ENCODE data around the gene COQ10B.

The COQ10B gene

DNA sequence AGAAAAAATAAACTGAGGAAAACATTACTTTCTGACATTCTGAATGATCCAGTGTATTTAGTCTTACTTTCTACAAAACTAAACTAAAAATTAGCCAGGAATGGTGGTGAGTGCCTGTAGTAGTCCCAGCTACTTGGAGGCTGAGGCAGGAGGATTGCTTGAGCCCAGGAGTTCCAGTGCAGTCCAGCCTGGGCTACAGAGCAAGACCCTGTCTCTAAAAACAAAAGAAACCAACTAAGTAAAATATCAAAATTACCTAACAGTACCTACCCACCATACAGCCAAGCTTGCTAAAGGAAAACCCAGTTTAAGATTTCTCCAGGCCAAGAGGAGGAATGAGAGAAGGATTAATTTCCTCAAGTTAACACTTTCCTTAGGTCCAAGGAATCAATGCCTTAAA, 43.3 kb downstream of the COQ10B start:
- ATAC-seq: no peak

DNA sequence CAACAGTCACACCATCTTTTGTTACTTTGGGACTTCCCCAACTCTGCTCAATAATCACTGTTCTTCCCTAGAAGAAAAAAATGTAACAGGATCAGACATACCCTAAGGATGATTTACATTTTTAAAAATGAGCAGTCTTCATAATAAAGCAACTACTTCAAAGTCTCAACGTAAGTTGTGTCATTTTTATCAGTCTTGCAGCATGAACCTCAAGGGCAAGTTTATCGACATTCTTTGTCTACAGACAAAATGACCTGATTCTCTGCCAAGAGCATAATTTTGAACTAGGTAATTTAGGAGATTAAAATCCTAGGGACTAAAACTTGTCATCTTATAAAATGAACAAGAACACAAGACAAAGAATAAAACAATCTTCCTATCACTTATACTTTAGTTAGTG, 44.0 kb downstream of the COQ10B start:
- no peak for ATAC-seq
- TF ChIP-seq ZC3H10 (CRISPR knock-in tag; IDR thresholded peaks at IDR 0.05) (no peak), ZNF8 (CRISPR knock-in tag; IDR thresholded peaks at IDR 0.05) (no peak), ESRRG (CRISPR knock-in tag; IDR thresholded peaks at IDR 0.05) (no peak), ARNTL (CRISPR knock-in tag; IDR thresholded peaks at IDR 0.05; ENCODE audit: borderline replicate concordance, low read depth) (no peak), SNAI2 (CRISPR knock-in tag; IDR thresholded peaks at IDR 0.05) (no peak), PPARA (CRISPR knock-in tag; IDR thresholded peaks at IDR 0.05; ENCODE audit: borderline replicate concordance) (no peak), ISL1 (CRISPR knock-in tag; IDR thresholded peaks at IDR 0.05) (no peak), BACH2 (CRISPR knock-in tag; IDR thresholded peaks at IDR 0.05; ENCODE audit: borderline replicate concordance) (no peak), OSR1 (CRISPR knock-in tag; IDR thresholded peaks at IDR 0.05) (no peak)
- TF ChIP-seq, protein P1, sequence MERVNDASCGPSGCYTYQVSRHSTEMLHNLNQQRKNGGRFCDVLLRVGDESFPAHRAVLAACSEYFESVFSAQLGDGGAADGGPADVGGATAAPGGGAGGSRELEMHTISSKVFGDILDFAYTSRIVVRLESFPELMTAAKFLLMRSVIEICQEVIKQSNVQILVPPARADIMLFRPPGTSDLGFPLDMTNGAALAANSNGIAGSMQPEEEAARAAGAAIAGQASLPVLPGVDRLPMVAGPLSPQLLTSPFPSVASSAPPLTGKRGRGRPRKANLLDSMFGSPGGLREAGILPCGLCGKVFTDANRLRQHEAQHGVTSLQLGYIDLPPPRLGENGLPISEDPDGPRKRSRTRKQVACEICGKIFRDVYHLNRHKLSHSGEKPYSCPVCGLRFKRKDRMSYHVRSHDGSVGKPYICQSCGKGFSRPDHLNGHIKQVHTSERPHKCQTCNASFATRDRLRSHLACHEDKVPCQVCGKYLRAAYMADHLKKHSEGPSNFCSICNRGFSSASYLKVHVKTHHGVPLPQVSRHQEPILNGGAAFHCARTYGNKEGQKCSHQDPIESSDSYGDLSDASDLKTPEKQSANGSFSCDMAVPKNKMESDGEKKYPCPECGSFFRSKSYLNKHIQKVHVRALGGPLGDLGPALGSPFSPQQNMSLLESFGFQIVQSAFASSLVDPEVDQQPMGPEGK (CRISPR knock-in tag; IDR thresholded peaks at IDR 0.05; ENCODE audit: borderline replicate concordance): no peak
- TF ChIP-seq, protein P2, sequence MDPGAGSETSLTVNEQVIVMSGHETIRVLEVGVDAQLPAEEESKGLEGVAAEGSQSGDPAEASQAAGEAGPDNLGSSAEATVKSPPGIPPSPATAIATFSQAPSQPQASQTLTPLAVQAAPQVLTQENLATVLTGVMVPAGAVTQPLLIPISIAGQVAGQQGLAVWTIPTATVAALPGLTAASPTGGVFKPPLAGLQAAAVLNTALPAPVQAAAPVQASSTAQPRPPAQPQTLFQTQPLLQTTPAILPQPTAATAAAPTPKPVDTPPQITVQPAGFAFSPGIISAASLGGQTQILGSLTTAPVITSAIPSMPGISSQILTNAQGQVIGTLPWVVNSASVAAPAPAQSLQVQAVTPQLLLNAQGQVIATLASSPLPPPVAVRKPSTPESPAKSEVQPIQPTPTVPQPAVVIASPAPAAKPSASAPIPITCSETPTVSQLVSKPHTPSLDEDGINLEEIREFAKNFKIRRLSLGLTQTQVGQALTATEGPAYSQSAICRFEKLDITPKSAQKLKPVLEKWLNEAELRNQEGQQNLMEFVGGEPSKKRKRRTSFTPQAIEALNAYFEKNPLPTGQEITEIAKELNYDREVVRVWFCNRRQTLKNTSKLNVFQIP (CRISPR knock-in tag; IDR thresholded peaks at IDR 0.05; ENCODE audit: borderline replicate concordance, low read depth): no peak
- TF ChIP-seq, protein P3, sequence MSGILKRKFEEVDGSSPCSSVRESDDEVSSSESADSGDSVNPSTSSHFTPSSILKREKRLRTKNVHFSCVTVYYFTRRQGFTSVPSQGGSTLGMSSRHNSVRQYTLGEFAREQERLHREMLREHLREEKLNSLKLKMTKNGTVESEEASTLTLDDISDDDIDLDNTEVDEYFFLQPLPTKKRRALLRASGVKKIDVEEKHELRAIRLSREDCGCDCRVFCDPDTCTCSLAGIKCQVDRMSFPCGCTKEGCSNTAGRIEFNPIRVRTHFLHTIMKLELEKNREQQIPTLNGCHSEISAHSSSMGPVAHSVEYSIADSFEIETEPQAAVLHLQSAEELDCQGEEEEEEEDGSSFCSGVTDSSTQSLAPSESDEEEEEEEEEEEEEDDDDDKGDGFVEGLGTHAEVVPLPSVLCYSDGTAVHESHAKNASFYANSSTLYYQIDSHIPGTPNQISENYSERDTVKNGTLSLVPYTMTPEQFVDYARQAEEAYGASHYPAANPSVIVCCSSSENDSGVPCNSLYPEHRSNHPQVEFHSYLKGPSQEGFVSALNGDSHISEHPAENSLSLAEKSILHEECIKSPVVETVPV (CRISPR knock-in tag; IDR thresholded peaks at IDR 0.05): no peak

More for the DNA sequence above, 43.3 kb downstream of the COQ10B start:
- no peak for TF ChIP-seq ZFP30 (CRISPR knock-in tag; IDR thresholded peaks at IDR 0.05)

DNA sequence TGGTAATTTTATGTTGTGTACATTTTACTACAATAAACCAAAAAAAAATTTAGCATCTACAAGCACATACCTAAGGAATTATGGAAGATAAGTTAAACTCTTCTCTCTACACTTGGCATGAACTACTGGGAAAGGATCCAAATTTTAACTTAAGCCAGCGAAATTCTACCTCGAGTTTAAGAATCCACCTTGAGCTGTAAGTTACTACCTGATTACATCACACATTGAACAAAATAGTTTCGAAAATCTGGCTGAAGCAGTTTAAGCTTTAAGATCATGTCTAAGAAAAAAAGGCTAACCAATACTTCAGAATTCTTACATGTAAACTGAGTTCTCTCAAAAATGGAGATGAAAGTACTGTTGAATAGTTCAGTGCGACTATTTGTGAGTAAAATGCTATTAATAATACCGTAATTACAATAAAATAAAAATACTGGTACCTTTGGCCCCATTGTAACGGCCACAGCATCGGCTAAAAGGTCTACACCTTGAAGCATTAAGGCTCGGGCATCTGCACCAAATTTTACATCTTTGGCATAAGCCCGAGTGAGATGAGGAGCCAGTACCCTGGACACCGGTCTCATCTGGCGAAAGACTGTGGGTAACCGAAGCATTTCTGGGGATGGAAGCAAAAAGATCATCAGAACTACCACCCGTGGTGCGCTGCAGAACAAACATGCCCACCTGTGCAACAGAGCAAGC, 45.0 kb downstream of the COQ10B start:
- TF ChIP-seq RARB (CRISPR knock-in tag; IDR thresholded peaks at IDR 0.05): no peak
- TF ChIP-seq, protein P3 (CRISPR knock-in tag; IDR thresholded peaks at IDR 0.05): no peak
- no peak for TF ChIP-seq SNAI2 (CRISPR knock-in tag; IDR thresholded peaks at IDR 0.05)
- TF ChIP-seq ZNF8 (CRISPR knock-in tag; IDR thresholded peaks at IDR 0.05): no peak
- no peak for TF ChIP-seq CSDC2 (CRISPR knock-in tag; IDR thresholded peaks at IDR 0.05)
- ATAC-seq: no peak

DNA sequence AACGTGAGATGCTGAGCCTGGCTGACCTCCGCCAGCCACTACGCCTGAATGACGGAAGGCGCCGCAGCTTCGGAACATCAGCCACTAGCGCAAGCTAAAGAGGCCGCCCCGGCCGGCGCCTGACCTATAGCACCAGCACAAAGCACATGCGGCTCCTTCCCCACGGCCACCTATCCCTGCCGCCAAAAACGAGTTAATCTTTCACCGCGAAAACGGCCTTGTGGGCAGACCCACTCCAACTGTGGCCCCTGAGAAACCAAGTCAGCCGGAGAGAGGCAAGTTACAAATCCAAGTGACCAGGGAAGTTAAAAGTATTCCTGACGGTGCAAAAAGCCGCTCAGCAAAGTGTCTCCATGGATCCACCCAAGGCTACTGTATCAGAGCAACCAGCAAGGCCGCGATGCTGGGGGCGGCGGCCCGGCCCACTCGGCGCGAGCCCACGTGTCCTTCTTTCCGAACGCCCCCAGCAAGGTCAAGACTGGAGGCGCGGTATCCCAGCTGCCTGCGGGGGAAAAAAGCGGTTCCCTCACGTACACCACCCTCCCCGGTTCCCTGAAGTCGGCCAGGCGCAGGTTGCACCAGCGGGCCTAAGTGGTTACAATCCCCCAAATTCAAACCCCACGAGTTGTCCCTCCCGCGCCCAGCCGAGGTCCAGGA, 45.7 kb downstream of the COQ10B start:
- peak; percentile 40 for ATAC-seq
- TF ChIP-seq PPARA (CRISPR knock-in tag; IDR thresholded peaks at IDR 0.05; ENCODE audit: borderline replicate concordance) (no peak), ZNF565 (CRISPR knock-in tag; conservative IDR thresholded peaks at IDR 0.05; ENCODE audit: low read depth) (no peak), BACH2 (CRISPR knock-in tag; IDR thresholded peaks at IDR 0.05; ENCODE audit: borderline replicate concordance) (no peak), ARNTL (CRISPR knock-in tag; IDR thresholded peaks at IDR 0.05; ENCODE audit: borderline replicate concordance, low read depth) (no peak), TOX (CRISPR knock-in tag; IDR thresholded peaks at IDR 0.05; ENCODE audit: borderline replicate concordance) (no peak), ZNF8 (CRISPR knock-in tag; IDR thresholded peaks at IDR 0.05) (no peak), ZNF70 (CRISPR knock-in tag; IDR thresholded peaks at IDR 0.05) (no peak), GLIS3 (CRISPR knock-in tag; IDR thresholded peaks at IDR 0.05) (no peak), OSR1 (CRISPR knock-in tag; IDR thresholded peaks at IDR 0.05) (no peak), RARB (CRISPR knock-in tag; IDR thresholded peaks at IDR 0.05) (no peak), TCF4 (CRISPR knock-in tag; IDR thresholded peaks at IDR 0.05; ENCODE audit: borderline replicate concordance) (no peak), ISL1 (CRISPR knock-in tag; IDR thresholded peaks at IDR 0.05) (no peak), ZFP30 (CRISPR knock-in tag; IDR thresholded peaks at IDR 0.05) (no peak)
- TF ChIP-seq, protein P1 (CRISPR knock-in tag; IDR thresholded peaks at IDR 0.05; ENCODE audit: borderline replicate concordance): no peak
- TF ChIP-seq, protein P2 (CRISPR knock-in tag; IDR thresholded peaks at IDR 0.05; ENCODE audit: borderline replicate concordance, low read depth): no peak
- TF ChIP-seq, protein P4, sequence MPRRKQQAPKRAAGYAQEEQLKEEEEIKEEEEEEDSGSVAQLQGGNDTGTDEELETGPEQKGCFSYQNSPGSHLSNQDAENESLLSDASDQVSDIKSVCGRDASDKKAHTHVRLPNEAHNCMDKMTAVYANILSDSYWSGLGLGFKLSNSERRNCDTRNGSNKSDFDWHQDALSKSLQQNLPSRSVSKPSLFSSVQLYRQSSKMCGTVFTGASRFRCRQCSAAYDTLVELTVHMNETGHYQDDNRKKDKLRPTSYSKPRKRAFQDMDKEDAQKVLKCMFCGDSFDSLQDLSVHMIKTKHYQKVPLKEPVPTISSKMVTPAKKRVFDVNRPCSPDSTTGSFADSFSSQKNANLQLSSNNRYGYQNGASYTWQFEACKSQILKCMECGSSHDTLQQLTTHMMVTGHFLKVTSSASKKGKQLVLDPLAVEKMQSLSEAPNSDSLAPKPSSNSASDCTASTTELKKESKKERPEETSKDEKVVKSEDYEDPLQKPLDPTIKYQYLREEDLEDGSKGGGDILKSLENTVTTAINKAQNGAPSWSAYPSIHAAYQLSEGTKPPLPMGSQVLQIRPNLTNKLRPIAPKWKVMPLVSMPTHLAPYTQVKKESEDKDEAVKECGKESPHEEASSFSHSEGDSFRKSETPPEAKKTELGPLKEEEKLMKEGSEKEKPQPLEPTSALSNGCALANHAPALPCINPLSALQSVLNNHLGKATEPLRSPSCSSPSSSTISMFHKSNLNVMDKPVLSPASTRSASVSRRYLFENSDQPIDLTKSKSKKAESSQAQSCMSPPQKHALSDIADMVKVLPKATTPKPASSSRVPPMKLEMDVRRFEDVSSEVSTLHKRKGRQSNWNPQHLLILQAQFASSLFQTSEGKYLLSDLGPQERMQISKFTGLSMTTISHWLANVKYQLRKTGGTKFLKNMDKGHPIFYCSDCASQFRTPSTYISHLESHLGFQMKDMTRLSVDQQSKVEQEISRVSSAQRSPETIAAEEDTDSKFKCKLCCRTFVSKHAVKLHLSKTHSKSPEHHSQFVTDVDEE (CRISPR knock-in tag; IDR thresholded peaks at IDR 0.05): no peak
